ENCODE measurements around the gene ASAP3. TPM values are rescaled to one million over a fixed set of nuclear protein-coding genes. Genes with fewer than 3 reads are reported as not detected.

Gene ASAP3
- total RNA-seq, 1 donor from 2014 or later = 36.4 TPM

- no peaks in the 10 kb centered on the region for H3K9me3 Mint-ChIP-seq (ENCODE audit: unreplicated experiment)
- no peak overlapping the region for H3K4me3 Mint-ChIP-seq (ENCODE audit: unreplicated experiment)
- no peak for TF ChIP-seq CTCF (IDR thresholded peaks at IDR 0.05; ENCODE audit: unreplicated experiment)
- no peaks in the 10 kb centered on the region for H3K36me3 Mint-ChIP-seq (ENCODE audit: low read depth, unreplicated experiment)
- peaks cover 5% of the 10 kb centered on the region for H3K27me3 Mint-ChIP-seq (ENCODE audit: unreplicated experiment)
- no peak overlapping the region for H3K27ac Mint-ChIP-seq (ENCODE audit: unreplicated experiment)
- H3K4me1 Mint-ChIP-seq (ENCODE audit: unreplicated experiment) = peaks cover 7% of the 10 kb centered on the region
- DNase-seq (ENCODE audit: low spot score) = no peak
These were observed 43.4 kb upstream of the ASAP3 start for GRCh38 chr1:23527366-23527765.

GRCh38 chr1:23526329-23527041 is 42.5 kb upstream of the ASAP3 start:
- Mint-ChIP-seq H3K36me3 (ENCODE audit: low read depth, unreplicated experiment) (no peaks in the 10 kb centered on the region), H3K4me3 (ENCODE audit: unreplicated experiment) (no peak overlapping the region), H3K4me1 (ENCODE audit: unreplicated experiment) (peaks cover 7% of the 10 kb centered on the region), H3K9me3 (ENCODE audit: unreplicated experiment) (no peaks in the 10 kb centered on the region), H3K27me3 (ENCODE audit: unreplicated experiment) (peaks cover 7% of the 10 kb centered on the region), H3K27ac (ENCODE audit: unreplicated experiment) (no peak overlapping the region)
- no peak for DNase-seq (ENCODE audit: low spot score)
- TF ChIP-seq CTCF (IDR thresholded peaks at IDR 0.05; ENCODE audit: unreplicated experiment) = no peak

- Mint-ChIP-seq H3K4me1 (ENCODE audit: unreplicated experiment) (peaks cover 7% of the 10 kb centered on the region), H3K9me3 (ENCODE audit: unreplicated experiment) (no peaks in the 10 kb centered on the region), H3K4me3 (ENCODE audit: unreplicated experiment) (no peak overlapping the region), H3K27ac (ENCODE audit: unreplicated experiment) (no peak overlapping the region), H3K27me3 (ENCODE audit: unreplicated experiment) (peaks cover 7% of the 10 kb centered on the region), H3K36me3 (ENCODE audit: low read depth, unreplicated experiment) (no peaks in the 10 kb centered on the region)
- no peak for TF ChIP-seq CTCF (IDR thresholded peaks at IDR 0.05; ENCODE audit: unreplicated experiment)
- no peak for DNase-seq (ENCODE audit: low spot score)
These were observed 41.7 kb upstream of the ASAP3 start for GRCh38 chr1:23525558-23526250.

- no peak overlapping the region for H3K4me3 Mint-ChIP-seq (ENCODE audit: unreplicated experiment)
- no peak for TF ChIP-seq CTCF (IDR thresholded peaks at IDR 0.05; ENCODE audit: unreplicated experiment)
- peaks cover 7% of the 10 kb centered on the region for H3K27me3 Mint-ChIP-seq (ENCODE audit: unreplicated experiment)
- no peak overlapping the region for H3K27ac Mint-ChIP-seq (ENCODE audit: unreplicated experiment)
- H3K4me1 Mint-ChIP-seq (ENCODE audit: unreplicated experiment) = peaks cover 7% of the 10 kb centered on the region
- no peaks in the 10 kb centered on the region for H3K9me3 Mint-ChIP-seq (ENCODE audit: unreplicated experiment)
- DNase-seq (ENCODE audit: low spot score) = no peak
- H3K36me3 Mint-ChIP-seq (ENCODE audit: low read depth, unreplicated experiment) = no peaks in the 10 kb centered on the region
These were observed 40.9 kb upstream of the ASAP3 start for GRCh38 chr1:23524716-23525401.

Measured in endothelial cell (in vitro differentiated cells).